GM12878 (cell line): ENCODE data around the gene JAG1.

Experiments used
- EP300 ChIP-seq, 2 experiments: fragments of 150-350 bp in 1 of 2; IDR thresholded peaks; 2 replicates each; pipeline ENCODE4 v1.6.1; 2011 to 2012; ENCODE audit warnings: low read depth in 2 of 2, low read length in 2 of 2, borderline replicate concordance in 1 of 2, improper control_type of control experiment in 1 of 2, inconsistent platforms in 1 of 2; ENCODE audit not compliant: control insufficient read depth in 1 of 2
- TF ChIP-seq, protein P1 (sequence below), 3 experiments: IDR thresholded peaks in 2 of 3; conservative IDR thresholded peaks in 1 of 3; 2 replicates each; pipeline ENCODE4 v1.5.1; 2011; ENCODE audit warnings: low read depth in 3 of 3, low read length in 3 of 3, mild to moderate bottlenecking in 3 of 3, control low read depth in 2 of 3, moderate library complexity in 2 of 3, inconsistent platforms in 1 of 3, mixed read lengths in 1 of 3; ENCODE audit not compliant: control insufficient read depth in 2 of 3, insufficient read depth in 1 of 3; ENCODE audit errors: extremely low read depth in 1 of 3
- TF ChIP-seq, protein P2 (sequence below): IDR thresholded peaks from 2 replicates; pipeline ENCODE4 v1.6.1; 2011; ENCODE audit warnings: low read depth, low read length, improper control_type of control experiment, borderline replicate concordance
- TF ChIP-seq, protein P3 (sequence below): IDR thresholded peaks from 2 replicates; pipeline ENCODE4 v1.6.1; 2011; ENCODE audit warnings: borderline replicate concordance, low read depth, mild to moderate bottlenecking, moderate library complexity, low read length; ENCODE audit not compliant: insufficient read depth, poor library complexity, severe bottlenecking

DNA sequence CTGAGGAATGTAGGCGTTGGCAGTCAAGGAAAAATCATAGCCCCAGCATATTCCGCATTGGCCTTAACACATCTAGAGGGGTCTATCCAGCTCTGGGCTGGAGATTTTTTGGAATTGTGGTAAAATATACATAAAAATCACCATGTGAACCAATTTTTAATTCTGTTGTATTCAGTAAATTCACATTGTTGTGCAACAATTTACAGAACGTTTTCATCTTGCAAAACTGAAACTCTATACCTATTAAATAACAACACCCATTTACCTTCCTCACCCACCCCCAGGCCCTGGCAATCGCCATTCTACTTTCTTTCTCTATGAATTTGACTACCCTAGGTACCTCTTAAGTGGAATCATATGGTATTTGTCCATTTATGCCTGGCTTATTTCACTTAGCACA, 6.8 kb upstream of the JAG1 start:
- TF ChIP-seq, protein P1, sequence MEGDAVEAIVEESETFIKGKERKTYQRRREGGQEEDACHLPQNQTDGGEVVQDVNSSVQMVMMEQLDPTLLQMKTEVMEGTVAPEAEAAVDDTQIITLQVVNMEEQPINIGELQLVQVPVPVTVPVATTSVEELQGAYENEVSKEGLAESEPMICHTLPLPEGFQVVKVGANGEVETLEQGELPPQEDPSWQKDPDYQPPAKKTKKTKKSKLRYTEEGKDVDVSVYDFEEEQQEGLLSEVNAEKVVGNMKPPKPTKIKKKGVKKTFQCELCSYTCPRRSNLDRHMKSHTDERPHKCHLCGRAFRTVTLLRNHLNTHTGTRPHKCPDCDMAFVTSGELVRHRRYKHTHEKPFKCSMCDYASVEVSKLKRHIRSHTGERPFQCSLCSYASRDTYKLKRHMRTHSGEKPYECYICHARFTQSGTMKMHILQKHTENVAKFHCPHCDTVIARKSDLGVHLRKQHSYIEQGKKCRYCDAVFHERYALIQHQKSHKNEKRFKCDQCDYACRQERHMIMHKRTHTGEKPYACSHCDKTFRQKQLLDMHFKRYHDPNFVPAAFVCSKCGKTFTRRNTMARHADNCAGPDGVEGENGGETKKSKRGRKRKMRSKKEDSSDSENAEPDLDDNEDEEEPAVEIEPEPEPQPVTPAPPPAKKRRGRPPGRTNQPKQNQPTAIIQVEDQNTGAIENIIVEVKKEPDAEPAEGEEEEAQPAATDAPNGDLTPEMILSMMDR (IDR thresholded peaks at IDR 0.05 in 2 of 3, conservative IDR thresholded peaks at IDR 0.05 in 1 of 3; ENCODE audit: control insufficient read depth in 2 of 3, extremely low read depth in 1 of 3, insufficient read depth in 1 of 3, low read depth in 3 of 3, low read length in 3 of 3) = no peak
- TF ChIP-seq, protein P2, sequence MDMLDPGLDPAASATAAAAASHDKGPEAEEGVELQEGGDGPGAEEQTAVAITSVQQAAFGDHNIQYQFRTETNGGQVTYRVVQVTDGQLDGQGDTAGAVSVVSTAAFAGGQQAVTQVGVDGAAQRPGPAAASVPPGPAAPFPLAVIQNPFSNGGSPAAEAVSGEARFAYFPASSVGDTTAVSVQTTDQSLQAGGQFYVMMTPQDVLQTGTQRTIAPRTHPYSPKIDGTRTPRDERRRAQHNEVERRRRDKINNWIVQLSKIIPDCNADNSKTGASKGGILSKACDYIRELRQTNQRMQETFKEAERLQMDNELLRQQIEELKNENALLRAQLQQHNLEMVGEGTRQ = no peak
- TF ChIP-seq EP300 (IDR thresholded peaks at IDR 0.05; ENCODE audit: borderline replicate concordance in 1 of 2, control insufficient read depth in 1 of 2, low read depth in 2 of 2, low read length in 2 of 2) = no peak
- TF ChIP-seq, protein P3, sequence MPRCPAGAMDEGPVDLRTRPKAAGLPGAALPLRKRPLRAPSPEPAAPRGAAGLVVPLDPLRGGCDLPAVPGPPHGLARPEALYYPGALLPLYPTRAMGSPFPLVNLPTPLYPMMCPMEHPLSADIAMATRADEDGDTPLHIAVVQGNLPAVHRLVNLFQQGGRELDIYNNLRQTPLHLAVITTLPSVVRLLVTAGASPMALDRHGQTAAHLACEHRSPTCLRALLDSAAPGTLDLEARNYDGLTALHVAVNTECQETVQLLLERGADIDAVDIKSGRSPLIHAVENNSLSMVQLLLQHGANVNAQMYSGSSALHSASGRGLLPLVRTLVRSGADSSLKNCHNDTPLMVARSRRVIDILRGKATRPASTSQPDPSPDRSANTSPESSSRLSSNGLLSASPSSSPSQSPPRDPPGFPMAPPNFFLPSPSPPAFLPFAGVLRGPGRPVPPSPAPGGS = no peak
